ENCODE measurements around the gene ENTHD1.

DNA sequence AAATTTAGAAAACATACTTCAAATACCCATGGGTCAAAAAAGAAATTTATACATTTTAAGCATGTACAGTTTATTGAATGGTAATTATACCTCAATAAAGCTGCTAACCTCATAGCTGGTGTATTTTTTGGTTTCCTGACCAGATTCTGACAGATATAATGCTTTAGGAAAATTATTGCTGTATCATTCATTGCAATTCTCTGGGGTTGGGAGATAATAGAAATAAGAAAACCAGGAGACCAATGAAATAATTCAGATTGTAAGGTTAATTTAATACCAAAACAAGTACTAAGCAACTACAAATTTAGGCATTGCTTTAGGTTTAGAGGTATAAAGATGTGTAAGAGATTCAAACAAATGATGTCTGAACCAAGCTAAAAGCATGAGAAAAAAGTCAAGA, 120.1 kb downstream of the ENTHD1 start:
- TF ChIP-seq CTCF (IDR thresholded peaks at IDR 0.05; ENCODE audit: low read depth, low read length) (no peak), EZH2phosphoT487 (IDR thresholded peaks at IDR 0.05; ENCODE audit: low read depth) (no peak)

All from OCI-LY3 (cell line).